PC-9 (cell line): ENCODE results near the gene MED29. TPM values are rescaled to one million over a fixed set of nuclear protein-coding genes. Genes with fewer than 3 reads are reported as not detected.

Experiments used
- BruUV-seq: library from RNA; stranded (reverse); fragments of 400-500 nt; replicated peaks from 2 replicates; lab custom pipeline; 2021; lab: Mats Ljungman, UMichigan
- CTCF ChIA-PET: fragments of 300-600 bp; sonication (Branson Sonifier 250); formaldehyde crosslinking; loops from one replicate; lab custom pipeline; 2022; ENCODE audit warnings: antibody characterized with exemption; lab: Charles Lee
- POLR2A ChIA-PET: fragments of 300-600 bp; sonication (Branson Sonifier 250); formaldehyde crosslinking; loops from one replicate; lab custom pipeline; 2022; ENCODE audit warnings: antibody characterized with exemption; ENCODE audit not compliant: unreplicated experiment; lab: Charles Lee
- DNase-seq, 2 experiments: peaks; one replicate each; pipeline versions ENCODE4 v3.0.0 to v3.0.0-alpha.2; 2015 to 2022; ENCODE audit warnings: mixed read lengths in 1 of 2
- H2AFZ ChIP-seq: fragments of 200-600 bp; sonication (generic); 2 replicates; pipeline ENCODE4 v1.8.1; 2017; ENCODE audit warnings: antibody characterized with exemption
- H3F3A ChIP-seq: fragments of 200-600 bp; sonication (generic); 2 replicates; pipeline ENCODE4 v1.8.1; 2017; ENCODE audit warnings: antibody characterized with exemption, mild to moderate bottlenecking, low read depth; ENCODE audit not compliant: insufficient read depth
- H3K27ac ChIP-seq: fragments of 200-600 bp; sonication (generic); 2 replicates; pipeline ENCODE4 v1.6.1; 2016; ENCODE audit warnings: mixed run types
- H3K27me3 ChIP-seq: fragments of 200-600 bp; sonication (generic); 2 replicates; pipeline ENCODE4 v1.6.1; 2016; ENCODE audit warnings: low read depth, mixed run types; ENCODE audit not compliant: insufficient read depth
- H3K36me3 ChIP-seq: fragments of 200-600 bp; sonication (generic); 2 replicates; pipeline ENCODE4 v1.6.1; 2016; ENCODE audit warnings: low read depth, mixed run types
- H3K4me1 ChIP-seq: fragments of 200-600 bp; sonication (generic); replicated peaks from 2 replicates; pipeline ENCODE4 v1.6.1; 2016; ENCODE audit warnings: mixed run types; ENCODE audit not compliant: insufficient read depth
- H3K4me2 ChIP-seq: fragments of 200-600 bp; sonication (generic); 2 replicates; pipeline ENCODE4 v1.6.1; 2017; ENCODE audit warnings: mixed run types
- H3K4me3 ChIP-seq: fragments of 200-600 bp; sonication (generic); 2 replicates; pipeline ENCODE4 v1.6.1; 2016; ENCODE audit warnings: mixed run types
- H3K79me2 ChIP-seq: fragments of 200-600 bp; sonication (generic); 2 replicates; pipeline ENCODE4 v1.6.1; 2017; ENCODE audit warnings: low read depth, mixed run types
- H3K9me2 ChIP-seq: fragments of 200-600 bp; sonication (generic); 2 replicates; pipeline ENCODE4 v1.8.1; 2017; ENCODE audit warnings: mild to moderate bottlenecking; ENCODE audit not compliant: insufficient read depth
- H3K9me3 ChIP-seq: fragments of 200-600 bp; sonication (generic); 2 replicates; pipeline ENCODE4 v1.8.1; 2016; ENCODE audit warnings: low read depth; ENCODE audit not compliant: insufficient read depth
- H4K20me1 ChIP-seq: fragments of 200-600 bp; sonication (generic); 2 replicates; pipeline ENCODE4 v1.8.1; 2017; ENCODE audit not compliant: insufficient read depth
- EZH2 ChIP-seq: fragments of 200-600 bp; sonication (generic); IDR thresholded peaks from 2 replicates; pipeline ENCODE4 v1.8.0; 2017; ENCODE audit warnings: antibody characterized with exemption, low read depth
- intact Hi-C: fragments of 100-400 bp; cut with micrococcal nuclease; formaldehyde crosslinking; loops from one replicate; pipeline ENCODE4 v1.10.0; 2022; ENCODE audit not compliant: unreplicated experiment
- total RNA-seq: library from RNA; stranded (reverse); gene quantifications from 2 replicates; pipeline ENCODE4 v1.2.3, GENCODE V29; 2021
- TF ChIP-seq, protein P1 (sequence below): fragments of 200-600 bp; sonication (generic); conservative IDR thresholded peaks from 2 replicates; pipeline ENCODE4 v1.6.1; 2017; ENCODE audit warnings: mixed run types, antibody characterized with exemption, mild to moderate bottlenecking, moderate library complexity

Gene MED29
- total RNA-seq, 1 experiment from 2014 or later = 30.9 TPM

DNA sequence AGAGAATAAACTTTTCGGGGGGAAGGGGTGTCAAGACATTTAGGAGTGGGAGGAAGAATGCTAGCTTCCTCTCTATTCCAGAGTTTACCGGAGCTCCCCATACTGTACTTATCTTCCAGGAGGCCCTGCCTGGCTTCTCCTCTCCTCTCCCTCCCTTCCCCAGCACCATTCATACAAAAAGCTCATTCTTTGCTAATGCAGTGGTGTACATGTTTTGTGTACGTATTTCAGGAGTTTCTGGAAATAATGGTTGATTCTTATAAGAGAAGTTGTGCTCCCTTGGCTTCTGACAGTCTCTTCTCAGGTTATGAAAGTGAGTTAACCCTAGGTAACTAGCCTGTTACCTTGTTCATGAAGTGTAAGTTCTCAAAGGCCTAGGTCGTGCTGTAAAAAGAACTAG, 41.9 kb upstream of the MED29 start:
- Histone ChIP-seq H3K4me2 (no peak overlapping the region), H3K79me2 (peaks cover 43% of the 10 kb centered on the region)
- no TSS peak for BruUV-seq

DNA sequence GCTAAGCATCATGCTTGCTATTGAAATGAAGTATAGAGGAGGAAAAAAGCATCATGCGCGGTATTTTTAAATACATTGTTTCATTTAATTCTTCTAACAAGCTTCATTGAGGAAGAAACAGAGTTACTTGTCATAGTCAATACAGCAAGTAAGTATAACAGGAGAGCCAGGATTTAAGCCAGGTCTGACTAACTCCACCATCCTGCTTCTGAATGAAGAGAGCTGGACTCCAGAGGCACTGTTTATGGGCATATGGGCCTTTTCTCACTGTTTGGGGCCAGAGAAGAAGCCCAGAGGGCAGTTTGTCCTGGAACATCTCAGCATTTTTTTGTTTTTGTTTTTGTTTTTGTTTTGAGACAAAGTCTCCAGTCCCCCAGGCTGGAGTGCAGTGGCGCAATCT, 41.0 kb upstream of the MED29 start:
- Histone ChIP-seq H3K27me3 (no peaks in the 10 kb centered on the region), H3K27ac (no peak overlapping the region), H3K9me3 (no peaks in the 10 kb centered on the region), H2AFZ (no peak overlapping the region), H3K36me3 (0 out of 2 replicates have a peak, but pooled peaks cover 31% of the 10 kb centered on the region), H3K4me2 (no peak overlapping the region), H3K4me1 (no peaks in the 10 kb centered on the region), H3K4me3 (no peak overlapping the region), H3K9me2 (no peaks in the 10 kb centered on the region), H4K20me1 (peaks cover 34% of the 10 kb centered on the region), H3K79me2 (peaks cover 34% of the 10 kb centered on the region), H3F3A (no peaks in the 10 kb centered on the region; the same call in 1 of the 2 replicates)
- TF ChIP-seq EZH2 = no peak
- TF ChIP-seq, protein P1, sequence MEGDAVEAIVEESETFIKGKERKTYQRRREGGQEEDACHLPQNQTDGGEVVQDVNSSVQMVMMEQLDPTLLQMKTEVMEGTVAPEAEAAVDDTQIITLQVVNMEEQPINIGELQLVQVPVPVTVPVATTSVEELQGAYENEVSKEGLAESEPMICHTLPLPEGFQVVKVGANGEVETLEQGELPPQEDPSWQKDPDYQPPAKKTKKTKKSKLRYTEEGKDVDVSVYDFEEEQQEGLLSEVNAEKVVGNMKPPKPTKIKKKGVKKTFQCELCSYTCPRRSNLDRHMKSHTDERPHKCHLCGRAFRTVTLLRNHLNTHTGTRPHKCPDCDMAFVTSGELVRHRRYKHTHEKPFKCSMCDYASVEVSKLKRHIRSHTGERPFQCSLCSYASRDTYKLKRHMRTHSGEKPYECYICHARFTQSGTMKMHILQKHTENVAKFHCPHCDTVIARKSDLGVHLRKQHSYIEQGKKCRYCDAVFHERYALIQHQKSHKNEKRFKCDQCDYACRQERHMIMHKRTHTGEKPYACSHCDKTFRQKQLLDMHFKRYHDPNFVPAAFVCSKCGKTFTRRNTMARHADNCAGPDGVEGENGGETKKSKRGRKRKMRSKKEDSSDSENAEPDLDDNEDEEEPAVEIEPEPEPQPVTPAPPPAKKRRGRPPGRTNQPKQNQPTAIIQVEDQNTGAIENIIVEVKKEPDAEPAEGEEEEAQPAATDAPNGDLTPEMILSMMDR = no peak
- intact Hi-C loops = no loop called here
- no peak for DNase-seq
- ChIA-PET CTCF (interaction anchor here (0.5 kb wide), 1 partner anchor 81 kb away, joined by 3 read pairs; no protein-coding TSS in a partner anchor), POLR2A (no interaction called here)
- no TSS peak for BruUV-seq

More for the DNA sequence above, 41.9 kb upstream of the MED29 start:
- Histone ChIP-seq H3K36me3 (0 out of 2 replicates have a peak, but pooled peaks cover 27% of the 10 kb centered on the region), H3K27ac (no peak overlapping the region), H3K9me3 (no peaks in the 10 kb centered on the region), H4K20me1 (peaks cover 36% of the 10 kb centered on the region), H3K4me1 (no peaks in the 10 kb centered on the region), H3K4me3 (no peak overlapping the region), H3F3A (no peaks in the 10 kb centered on the region; the same call in 1 of the 2 replicates), H2AFZ (no peak overlapping the region), H3K9me2 (no peaks in the 10 kb centered on the region), H3K27me3 (no peaks in the 10 kb centered on the region)
- ChIA-PET CTCF (no interaction called here), POLR2A (no interaction called here)
- TF ChIP-seq, protein P1 = no peak
- TF ChIP-seq EZH2 = no peak
- intact Hi-C loops = no loop called here
- no peak for DNase-seq

DNA sequence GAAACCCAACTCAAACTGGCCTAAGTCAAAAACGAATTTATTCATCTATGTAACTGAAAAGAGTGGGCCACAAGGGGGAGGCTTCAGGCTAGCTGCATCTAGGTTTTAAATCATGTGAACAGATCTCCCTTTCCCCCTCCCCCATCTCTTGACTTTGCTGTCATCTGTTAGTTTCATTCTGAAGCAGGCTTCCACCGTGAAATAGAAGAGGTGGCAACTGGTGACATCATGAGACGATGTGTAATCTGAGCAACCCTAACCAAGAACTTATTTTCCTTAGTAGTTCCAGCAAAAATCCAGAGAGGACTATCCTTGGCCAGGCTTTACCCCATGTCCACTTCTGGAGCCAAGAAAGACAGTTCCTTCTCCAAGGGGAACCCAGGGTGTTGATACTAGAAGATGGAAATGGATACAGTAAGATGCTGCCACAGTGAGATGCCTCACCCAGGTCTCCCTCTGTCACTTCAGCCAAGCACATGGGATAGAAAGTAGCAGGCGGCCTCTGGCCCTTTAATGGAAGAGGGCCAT, 39.6 kb upstream of the MED29 start:
- peaks cover 19% of the 10 kb centered on the region for H4K20me1 ChIP-seq
- H3K4me2 ChIP-seq = no peak overlapping the region
- H3K27me3 ChIP-seq = no peaks in the 10 kb centered on the region
- H3K4me3 ChIP-seq = no peak overlapping the region
- ChIA-PET POLR2A (no interaction called here), CTCF (no interaction called here)
- TF ChIP-seq, protein P1 = no peak
- no peak for TF ChIP-seq EZH2
- H3K36me3 ChIP-seq = 0 out of 2 replicates have a peak, but pooled peaks cover 28% of the 10 kb centered on the region
- no peaks in the 10 kb centered on the region for H3K9me2 ChIP-seq
- H2AFZ ChIP-seq = no peak overlapping the region
- intact Hi-C loops = no loop called here
- H3K27ac ChIP-seq = no peak overlapping the region
- no peak for DNase-seq
- no TSS peak for BruUV-seq
- H3K4me1 ChIP-seq = no peaks in the 10 kb centered on the region
- H3K9me3 ChIP-seq = no peaks in the 10 kb centered on the region
- H3K79me2 ChIP-seq = peaks cover 20% of the 10 kb centered on the region; the same call in 1 of the 2 replicates
- H3F3A ChIP-seq = no peaks in the 10 kb centered on the region; the same call in 1 of the 2 replicates
